ENCODE data around the gene LRTM1. TPM values are rescaled to one million over a fixed set of nuclear protein-coding genes. Genes with fewer than 3 reads are reported as not detected.

The LRTM1 gene
- total RNA-seq, 1 experiment from 2014 or later = not detected

GRCh38 chr3:54970895-54971294 lies 43.0 kb upstream of the LRTM1 start:
- Mint-ChIP-seq H3K27me3 (ENCODE audit: low read depth) (no peaks in the 10 kb centered on the region; the same call in 1 of the 2 replicates), H3K27ac (no peak overlapping the region)
- no peak for TF ChIP-seq CTCF (conservative IDR thresholded peaks at IDR 0.05)

More at GRCh38 chr3:54970895-54971294, 43.0 kb upstream of the LRTM1 start:
- H3K36me3 Mint-ChIP-seq (ENCODE audit: insufficient read depth in 1 of 3, low read depth in 3 of 3) = no peaks in the 10 kb centered on the region
- Histone ChIP-seq H3K23ac (ENCODE audit: insufficient read length, low read depth, low read length) (no peak overlapping the region), H3K27me3 (ENCODE audit: insufficient read depth, low read length) (no peaks in the 10 kb centered on the region), H2BK5ac (ENCODE audit: insufficient read length, low read length) (no peak overlapping the region), H4K20me1 (ENCODE audit: control insufficient read depth, insufficient read depth, insufficient read length) (no peaks in the 10 kb centered on the region), H3K4ac (ENCODE audit: low read depth, low read length) (no peak overlapping the region), H2AFZ (ENCODE audit: low read length) (no peak overlapping the region), H2BK12ac (ENCODE audit: insufficient read length, low read depth, low read length) (no peak overlapping the region), H3K27ac (ENCODE audit: insufficient read length, low read depth, low read length) (no peak overlapping the region), H3K79me1 (ENCODE audit: insufficient read depth, low read depth, low read length, poor library complexity, severe bottlenecking) (no peaks in the 10 kb centered on the region), H3K56ac (ENCODE audit: insufficient read length, low read depth, low read length) (no peak overlapping the region), H2BK20ac (ENCODE audit: low read depth, low read length, poor library complexity, severe bottlenecking) (no peak overlapping the region), H3K9ac (ENCODE audit: extremely low read depth, insufficient read length, low read length) (no peak overlapping the region), H3K23me2 (ENCODE audit: insufficient read length, low read depth, low read length, poor library complexity, severe bottlenecking) (no peaks in the 10 kb centered on the region), H2BK15ac (ENCODE audit: low read depth, low read length) (no peak overlapping the region), H3T11ph (ENCODE audit: low read length) (no peak overlapping the region), H2AK5ac (ENCODE audit: insufficient read length, low read length) (no peak overlapping the region), H3K4me2 (ENCODE audit: insufficient read depth, insufficient read length, low read length) (no peak overlapping the region), H3K79me2 (ENCODE audit: insufficient read depth, low read length) (no peaks in the 10 kb centered on the region), H2BK120ac (ENCODE audit: low read depth, low read length, poor library complexity, severe bottlenecking) (no peak overlapping the region), H4K91ac (ENCODE audit: insufficient read length, low read depth, low read length) (no peak overlapping the region), H3K14ac (ENCODE audit: insufficient read depth, low read length) (no peak overlapping the region), H3K4me1 (ENCODE audit: insufficient read depth, low read length) (no peaks in the 10 kb centered on the region), H4K8ac (replicated peaks; ENCODE audit: insufficient read length, low read depth, low read length) (no peak overlapping the region), H3K9me3 (ENCODE audit: control insufficient read depth, low read depth, low read length) (no peaks in the 10 kb centered on the region), H4K5ac (ENCODE audit: insufficient read length, low read depth, low read length) (no peak overlapping the region), H3K18ac (ENCODE audit: insufficient read length, low read depth, low read length) (no peak overlapping the region)
- WGBS (ENCODE audit: extremely low coverage, insufficient read length, low lambda C conversion rate) = no CpG with 5 or more reads among the region's 1 CpG
- no peaks in the 10 kb centered on the region for H3K9me3 Mint-ChIP-seq
- DNase-seq = no peak
- peaks cover 15 to 19% of the 10 kb centered on the region in 2 experiments for H3K4me1 Mint-ChIP-seq
- no peak overlapping the region for H3K4me3 Mint-ChIP-seq

Measured in H9 (cell line).